ENCODE results near the gene NALCN. TPM values are rescaled to one million over a fixed set of nuclear protein-coding genes. Genes with fewer than 3 reads are reported as not detected.

NALCN gene
- polyA plus RNA-seq, 3 donors, result not detected

DNA sequence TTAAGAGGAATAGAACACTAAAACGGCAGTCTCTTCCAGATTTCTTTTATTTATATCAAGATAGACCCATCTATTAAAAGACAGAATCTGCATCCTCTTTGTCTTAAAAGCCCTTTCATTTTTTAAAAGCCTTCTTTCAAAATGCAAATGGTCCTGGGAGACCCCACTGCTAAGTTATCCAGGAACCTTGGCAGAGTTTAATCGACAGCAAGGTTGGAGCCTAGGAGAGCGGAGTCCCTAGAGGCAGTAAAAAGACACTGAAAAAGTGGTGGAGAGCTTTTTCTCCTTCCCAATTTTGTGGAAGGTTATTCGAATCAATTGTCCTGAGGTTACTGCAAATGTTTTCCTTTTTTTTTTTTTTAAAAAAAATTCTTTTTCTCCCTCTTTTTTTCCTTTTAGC is 294.7 kb downstream of the NALCN start:
- no peaks in the 10 kb centered on the region for H4K20me1 ChIP-seq (ENCODE audit: insufficient read depth, low read length)
- no peak for DNase-seq
- H3K27ac ChIP-seq (ENCODE audit: low read depth in 1 of 2, low read length in 2 of 2), result no peak overlapping the region
- Mint-ChIP-seq H3K4me1 (no peaks in the 10 kb centered on the region), H3K27ac (no peak overlapping the region), H3K36me3 (no peaks in the 10 kb centered on the region), H3K4me3 (no peak overlapping the region), H3K27me3 (ENCODE audit: low read depth in 3 of 3) (peaks cover 2 to 6% (median 2%) of the 10 kb centered on the region in 3 donors), H3K9me3 (no peaks in the 10 kb centered on the region)
- intact Hi-C loops (cut with micrococcal nuclease), result no loop called here
- no peak overlapping the region for H3K4me2 ChIP-seq (replicated peaks; ENCODE audit: extremely low read depth, low read length, poor library complexity, severe bottlenecking)
- H3K9me3 ChIP-seq (replicated peaks in 1 of 2; ENCODE audit: control insufficient read depth in 1 of 2, insufficient read depth in 1 of 2, low read length in 2 of 2), result no peaks in the 10 kb centered on the region
- no peak for TF ChIP-seq CTCF (IDR thresholded peaks at IDR 0.05)
- no peaks in the 10 kb centered on the region for H3K4me1 ChIP-seq (ENCODE audit: control insufficient read depth in 1 of 2, insufficient read depth in 2 of 2, low read length in 2 of 2)
- no peak overlapping the region for H3K9ac ChIP-seq (ENCODE audit: insufficient read depth, low read length, poor library complexity, severe bottlenecking)
- no CpG with 5 or more reads among the region's 4 CpGs for WGBS (ENCODE audit: insufficient coverage)
- H3K4me3 ChIP-seq (replicated peaks in 1 of 3; ENCODE audit: low read depth in 2 of 3, low read length in 3 of 3), result no peak overlapping the region
- H3K36me3 ChIP-seq (replicated peaks in 1 of 2; ENCODE audit: control insufficient read depth in 1 of 2, insufficient read depth in 2 of 2, low read length in 2 of 2), result no peaks in the 10 kb centered on the region
- H3K27me3 ChIP-seq (ENCODE audit: control insufficient read depth in 2 of 2, insufficient read depth in 2 of 2, low read length in 2 of 2), result no peaks in the 10 kb centered on the region
- no peak overlapping the region for H2AFZ ChIP-seq (ENCODE audit: insufficient read depth, low read depth, low read length, poor library complexity, severe bottlenecking)
- no peaks in the 10 kb centered on the region for H3K79me2 ChIP-seq (ENCODE audit: insufficient read depth, low read length)

GRCh38 chr13:101120007-101120406 is 296.3 kb downstream of the NALCN start:
- H3K4me1 ChIP-seq (ENCODE audit: control insufficient read depth in 1 of 2, insufficient read depth in 2 of 2, low read length in 2 of 2), result no peaks in the 10 kb centered on the region
- no peak overlapping the region for H3K4me2 ChIP-seq (replicated peaks; ENCODE audit: extremely low read depth, low read length, poor library complexity, severe bottlenecking)
- no peak overlapping the region for H2AFZ ChIP-seq (ENCODE audit: insufficient read depth, low read depth, low read length, poor library complexity, severe bottlenecking)
- H3K79me2 ChIP-seq (ENCODE audit: insufficient read depth, low read length), result no peaks in the 10 kb centered on the region
- no peaks in the 10 kb centered on the region for H3K36me3 Mint-ChIP-seq
- no peaks in the 10 kb centered on the region for H3K9me3 Mint-ChIP-seq
- WGBS (ENCODE audit: insufficient coverage), result 86% methylated on average over 1 of the region's 2 CpGs
- intact Hi-C loops (cut with micrococcal nuclease), result no loop called here
- no peaks in the 10 kb centered on the region for H3K27me3 ChIP-seq (ENCODE audit: control insufficient read depth in 2 of 2, insufficient read depth in 2 of 2, low read length in 2 of 2)
- H3K36me3 ChIP-seq (replicated peaks in 1 of 2; ENCODE audit: control insufficient read depth in 1 of 2, insufficient read depth in 2 of 2, low read length in 2 of 2), result no peaks in the 10 kb centered on the region
- no peak overlapping the region for H3K4me3 Mint-ChIP-seq
- no peak for DNase-seq
- no peak for TF ChIP-seq CTCF (IDR thresholded peaks at IDR 0.05)
- H3K4me3 ChIP-seq (replicated peaks in 1 of 3; ENCODE audit: low read depth in 2 of 3, low read length in 3 of 3), result no peak overlapping the region
- no peaks in the 10 kb centered on the region for H3K9me3 ChIP-seq (replicated peaks in 1 of 2; ENCODE audit: control insufficient read depth in 1 of 2, insufficient read depth in 1 of 2, low read length in 2 of 2)
- no peak overlapping the region for H3K27ac Mint-ChIP-seq
- no peaks in the 10 kb centered on the region for H3K4me1 Mint-ChIP-seq
- no peaks in the 10 kb centered on the region for H4K20me1 ChIP-seq (ENCODE audit: insufficient read depth, low read length)
- H3K9ac ChIP-seq (ENCODE audit: insufficient read depth, low read length, poor library complexity, severe bottlenecking), result no peak overlapping the region
- H3K27me3 Mint-ChIP-seq (ENCODE audit: low read depth in 3 of 3), result peaks cover 0 to 4% (median 0%) of the 10 kb centered on the region in 3 donors
- H3K27ac ChIP-seq (ENCODE audit: low read depth in 1 of 2, low read length in 2 of 2), result no peak overlapping the region

Data from CD14-positive monocyte (primary cell).